CD4-positive, alpha-beta T cell treated with Interleukin-4 for 4 hours (primary cell): ENCODE data around the gene UTP11.

ENCODE experiments used
- DNase-seq: peaks from one replicate; pipeline ENCODE4 v3.0.0-alpha.2; 2020

The UTP11 gene

DNA sequence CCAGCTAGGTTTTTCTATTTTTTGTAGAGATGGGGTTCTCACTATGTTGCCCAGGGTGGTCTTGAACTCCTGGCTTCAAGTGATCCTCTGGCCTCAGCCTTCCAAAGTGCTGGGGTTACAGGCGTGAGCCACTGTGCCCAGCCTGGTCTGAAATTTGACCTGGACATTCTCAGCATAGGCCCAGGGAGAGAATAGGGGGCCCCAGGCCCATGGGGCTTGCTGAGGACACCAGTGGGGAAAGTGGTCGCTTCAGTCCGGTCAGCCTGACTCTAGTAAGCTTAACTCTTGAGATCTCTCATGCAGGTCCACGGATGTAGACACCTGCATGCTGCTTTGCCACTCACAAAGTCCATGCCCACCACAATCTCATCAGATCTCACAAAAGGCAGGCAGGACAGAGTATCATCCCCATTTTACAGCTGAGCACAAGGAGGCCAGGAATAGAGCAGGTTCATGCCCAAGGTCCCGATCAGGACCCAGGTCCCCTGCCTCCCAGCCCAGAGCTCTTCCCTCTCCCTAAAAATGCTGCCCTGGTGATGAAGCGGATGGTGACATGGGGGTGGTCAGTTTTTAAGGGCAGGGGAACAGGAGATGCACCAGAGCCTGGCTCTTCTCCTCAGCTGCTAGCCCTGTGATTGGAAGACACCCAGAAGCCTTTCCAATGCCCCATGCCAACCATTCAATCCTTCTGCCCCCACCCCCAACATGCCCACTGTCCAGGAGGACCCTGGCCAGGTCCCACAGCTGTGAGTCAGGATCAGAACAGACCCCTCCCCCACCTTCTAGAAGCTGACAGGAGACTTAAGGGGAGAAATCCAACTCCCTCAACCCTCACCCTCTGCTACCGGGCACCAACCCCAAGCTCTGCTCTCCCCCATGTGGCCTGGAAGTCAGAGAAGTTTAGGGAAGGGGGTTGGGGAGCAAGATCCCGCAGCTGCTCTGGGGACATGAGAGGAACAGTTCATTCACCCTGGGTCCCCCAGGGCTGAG lies 9.0 kb upstream of the UTP11 start:
- no peak for DNase-seq

DNA sequence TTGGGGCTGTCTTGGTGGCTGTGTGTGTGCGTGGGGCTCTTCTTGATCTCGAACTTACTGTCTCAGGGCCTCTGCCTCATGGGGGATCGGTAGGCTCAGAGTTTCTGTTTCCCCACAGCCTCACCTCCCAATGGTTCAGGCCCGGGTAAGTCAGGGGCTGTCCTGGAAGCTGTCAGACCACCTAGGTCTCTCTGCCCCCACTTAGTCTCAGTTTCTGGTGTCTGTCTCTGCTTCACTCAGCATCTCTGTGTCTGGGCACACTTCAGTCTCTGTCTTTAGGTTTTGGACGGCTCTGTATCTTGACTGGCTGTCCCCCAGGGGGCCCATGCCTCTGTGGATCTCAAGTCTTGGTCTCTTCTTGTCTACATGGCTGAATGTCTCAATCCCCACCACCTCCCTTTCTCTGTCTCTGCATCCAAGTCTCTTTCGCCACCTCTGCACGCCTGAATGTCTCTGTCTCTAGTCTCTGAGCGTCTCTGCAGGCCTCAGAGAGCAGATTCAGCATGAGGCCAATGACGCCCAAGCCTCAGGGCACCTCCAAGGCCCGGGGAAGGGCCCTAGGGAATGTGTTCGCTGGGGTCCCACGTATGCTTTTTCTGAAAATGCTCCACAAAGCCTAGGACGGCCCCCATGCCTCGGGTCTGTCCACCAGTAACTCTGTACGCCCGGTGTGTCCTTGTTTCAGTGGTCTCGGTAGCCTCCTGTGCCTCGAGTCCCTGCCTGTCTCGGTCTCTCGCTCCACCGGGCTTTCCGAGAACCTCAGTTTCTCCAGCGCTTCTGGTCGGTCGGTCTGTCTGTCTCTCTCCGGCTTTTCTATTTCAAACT lies 8.0 kb upstream of the UTP11 start:
- DNase-seq, result no peak

DNA sequence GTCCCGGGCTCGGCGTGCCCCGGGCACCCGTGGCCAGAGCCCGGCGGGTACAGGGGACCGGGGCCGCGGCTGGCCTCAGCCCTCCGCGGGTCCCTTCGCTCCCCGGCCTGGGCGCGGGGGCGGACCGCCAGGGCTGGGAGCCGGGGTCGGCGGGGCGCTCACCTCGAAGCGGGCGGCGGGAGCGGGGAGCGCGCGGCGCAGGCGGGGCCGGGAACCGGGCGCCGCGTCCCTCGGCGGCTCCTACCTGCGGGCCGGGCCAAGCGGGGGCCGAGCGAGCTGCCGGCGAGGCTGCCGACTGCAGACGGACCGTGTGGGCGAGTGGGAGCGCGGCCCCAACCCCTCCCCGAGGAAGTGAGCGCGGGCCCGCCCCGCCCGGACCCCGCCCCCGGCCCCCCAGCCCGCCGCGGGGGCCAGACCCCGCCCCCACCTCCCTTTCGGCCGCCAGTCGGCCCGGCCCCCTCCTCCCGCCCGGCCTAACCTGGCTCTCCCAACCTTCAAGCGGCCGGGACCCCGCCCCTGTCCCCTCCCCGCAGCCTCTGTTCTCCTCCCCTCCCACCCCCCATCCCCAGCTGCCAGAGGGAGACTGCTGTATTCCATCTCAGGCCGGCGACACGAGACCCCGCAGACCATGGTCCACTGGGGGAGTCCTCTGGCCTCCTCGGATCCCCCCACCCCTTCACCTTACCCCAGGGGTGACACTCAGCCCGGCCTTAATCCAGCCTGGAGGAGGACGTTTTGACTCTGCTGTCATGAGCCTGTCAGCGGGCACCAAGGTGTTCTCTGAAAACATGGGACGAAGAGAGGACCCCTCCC lies 7.1 kb upstream of the UTP11 start, which contains the start of gene FHL3:
Gene FHL3 (minus strand): TSS at position 320 of the 813 bp plus-strand sequence. CDS start 6,102 bp downstream, outside the sequence.
- DNase-seq, result peak; percentile 34

- DNase-seq, result no peak
Observed at GRCh38 chr1:38006008-38006828, 6.3 kb upstream of the UTP11 start.

GRCh38 chr1:38009088-38009840 lies 3.3 kb upstream of the UTP11 start:
- peak; percentile 76 for DNase-seq

- DNase-seq, result no peak
Observed at GRCh38 chr1:38009841-38010180, 2.7 kb upstream of the UTP11 start.

DNA sequence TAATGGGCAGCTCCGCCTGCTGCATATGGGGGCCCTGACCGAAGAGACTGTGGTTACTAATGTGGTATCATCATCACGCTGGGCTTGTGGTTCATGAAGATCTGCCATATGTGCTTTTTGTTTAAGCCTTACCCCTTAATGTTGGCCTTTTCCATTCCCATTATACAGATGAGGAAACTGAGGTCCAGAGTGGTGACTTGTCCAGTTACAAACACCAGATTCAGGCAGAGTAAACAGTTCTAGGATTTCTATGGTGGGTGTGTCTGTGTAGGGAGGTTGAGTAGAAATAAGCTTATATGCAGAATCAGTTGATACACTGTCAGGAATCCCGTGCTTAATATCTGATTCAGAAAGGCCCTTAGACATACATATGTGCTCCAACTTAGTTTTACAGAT lies 691 bp downstream of the UTP11 start:
- DNase-seq, result no peak

- DNase-seq, result no peak
Observed at GRCh38 chr1:38014171-38014570, 1.6 kb downstream of the UTP11 start.

DNA sequence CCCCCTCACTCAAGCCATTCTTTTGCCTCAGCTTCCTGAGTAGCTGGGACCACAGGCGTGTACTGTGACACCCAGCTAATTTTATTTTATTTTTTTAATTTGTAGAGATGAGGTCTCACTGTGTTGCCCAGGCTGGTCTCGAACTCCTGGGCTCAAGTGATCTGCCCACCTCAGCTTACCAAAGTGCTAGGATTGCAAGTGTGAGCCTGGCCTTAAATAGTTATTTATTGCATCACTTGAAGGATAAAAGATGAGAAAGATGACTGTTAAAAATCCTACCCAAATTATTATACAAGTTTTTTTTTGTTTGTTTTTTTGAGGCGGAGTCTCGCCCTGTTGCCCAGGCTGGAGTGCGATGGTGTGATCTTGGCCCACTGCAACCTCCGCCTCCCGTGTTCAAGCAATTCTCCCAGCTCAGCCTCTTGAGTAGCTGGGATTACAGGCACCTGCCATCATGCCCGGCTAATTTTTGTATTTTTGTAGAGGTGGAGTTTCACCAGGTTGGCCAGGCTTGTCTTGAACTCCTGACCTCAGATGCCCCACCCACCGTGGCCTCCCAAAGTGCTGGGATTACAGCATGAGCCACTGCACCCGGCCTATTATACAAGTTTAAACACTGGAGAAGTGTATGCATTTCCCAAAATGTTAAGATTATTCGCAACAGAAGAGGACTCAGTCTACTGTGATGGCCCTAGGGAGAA lies 2.3 kb downstream of the UTP11 start:
- no peak for DNase-seq

DNA sequence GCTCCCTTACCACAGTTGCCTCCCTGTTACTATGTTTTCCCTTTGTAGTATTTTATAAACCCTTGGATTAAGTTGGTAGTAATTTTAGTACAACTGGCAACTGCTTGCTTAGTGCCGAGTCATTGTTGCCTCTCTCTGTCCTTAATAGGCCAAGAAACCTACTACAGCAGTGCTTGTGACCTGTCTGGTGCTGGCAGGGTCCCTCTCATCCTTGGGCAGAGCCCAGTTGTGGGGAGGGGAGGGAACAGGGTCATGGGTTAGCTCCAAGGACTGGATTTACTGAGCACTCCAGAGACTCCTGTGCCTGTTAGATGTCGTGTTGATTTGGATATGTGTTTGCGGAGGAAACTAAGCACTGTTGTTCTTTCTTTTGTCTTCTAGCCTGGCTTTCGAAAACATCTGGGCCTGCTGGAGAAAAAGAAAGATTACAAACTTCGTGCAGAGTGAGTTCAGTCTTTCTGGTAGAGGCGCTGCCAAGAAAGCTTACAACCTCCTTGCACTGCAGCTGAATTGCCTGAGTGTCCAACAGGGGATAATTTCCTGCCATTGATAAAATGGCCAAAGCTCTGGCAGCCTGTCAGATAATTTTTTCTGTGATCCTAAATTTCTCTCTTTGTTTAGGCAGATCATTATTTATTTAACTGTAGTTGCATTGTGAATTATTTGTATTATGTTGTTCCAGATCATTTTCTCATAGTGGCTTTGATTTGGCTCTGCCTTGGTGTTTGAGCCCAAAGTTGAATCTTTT lies 3.6 kb downstream of the UTP11 start:
- DNase-seq, result no peak

DNA sequence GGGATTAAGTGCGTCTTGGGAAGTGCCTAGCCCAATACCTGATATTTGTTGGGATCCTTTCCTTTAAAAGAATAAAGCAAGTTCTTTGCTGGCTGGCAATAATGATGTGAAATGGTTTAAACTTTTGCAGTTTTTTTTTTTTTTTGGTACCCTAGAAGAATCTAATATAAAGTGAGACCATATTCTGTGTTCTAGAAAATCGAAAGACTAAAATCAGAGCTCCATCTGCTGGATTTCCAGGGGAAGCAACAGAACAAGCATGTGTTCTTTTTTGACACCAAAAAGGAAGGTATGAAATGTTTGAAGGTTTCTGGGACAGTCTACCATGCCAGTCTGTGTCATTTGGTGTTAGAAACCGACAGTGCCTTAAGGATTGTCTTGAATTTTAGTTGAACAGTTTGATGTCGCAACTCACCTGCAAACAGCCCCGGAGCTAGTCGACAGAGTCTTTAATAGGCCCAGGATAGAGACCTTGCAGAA lies 6.4 kb downstream of the UTP11 start:
- DNase-seq, result peak; percentile 55

DNA sequence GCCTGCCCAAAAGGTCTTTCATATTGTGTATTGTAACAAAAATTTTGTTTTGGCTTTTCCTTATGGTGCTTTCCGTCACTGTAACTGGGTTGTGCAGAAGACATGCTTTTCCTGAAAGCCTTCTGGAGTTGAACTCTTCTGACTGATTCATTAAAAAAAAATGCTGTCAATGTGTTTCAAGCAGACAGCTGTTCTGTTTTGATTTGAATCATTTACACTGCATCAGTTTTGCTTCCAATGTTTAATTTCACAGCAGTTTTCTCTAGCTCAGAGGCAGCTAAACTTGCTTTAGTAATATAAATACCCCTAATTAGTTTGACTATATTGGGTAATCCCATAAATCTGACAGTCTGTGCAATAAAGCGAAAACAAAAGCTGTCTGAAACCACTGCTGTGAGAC lies 7.9 kb downstream of the UTP11 start:
- no peak for DNase-seq

- DNase-seq, result no peak
Observed at GRCh38 chr1:38021969-38022368, 9.4 kb downstream of the UTP11 start.

- no peak for DNase-seq
Observed at GRCh38 chr1:38022810-38023209, 10.3 kb downstream of the UTP11 start.

- no peak for DNase-seq
Observed at GRCh38 chr1:38025233-38025632, 12.7 kb downstream of the UTP11 start.

- DNase-seq, result no peak
Observed at GRCh38 chr1:38025664-38026063, 13.1 kb downstream of the UTP11 start.

- peak; percentile 28 for DNase-seq
Observed at GRCh38 chr1:38026592-38027200, 14.2 kb downstream of the UTP11 start.

DNA sequence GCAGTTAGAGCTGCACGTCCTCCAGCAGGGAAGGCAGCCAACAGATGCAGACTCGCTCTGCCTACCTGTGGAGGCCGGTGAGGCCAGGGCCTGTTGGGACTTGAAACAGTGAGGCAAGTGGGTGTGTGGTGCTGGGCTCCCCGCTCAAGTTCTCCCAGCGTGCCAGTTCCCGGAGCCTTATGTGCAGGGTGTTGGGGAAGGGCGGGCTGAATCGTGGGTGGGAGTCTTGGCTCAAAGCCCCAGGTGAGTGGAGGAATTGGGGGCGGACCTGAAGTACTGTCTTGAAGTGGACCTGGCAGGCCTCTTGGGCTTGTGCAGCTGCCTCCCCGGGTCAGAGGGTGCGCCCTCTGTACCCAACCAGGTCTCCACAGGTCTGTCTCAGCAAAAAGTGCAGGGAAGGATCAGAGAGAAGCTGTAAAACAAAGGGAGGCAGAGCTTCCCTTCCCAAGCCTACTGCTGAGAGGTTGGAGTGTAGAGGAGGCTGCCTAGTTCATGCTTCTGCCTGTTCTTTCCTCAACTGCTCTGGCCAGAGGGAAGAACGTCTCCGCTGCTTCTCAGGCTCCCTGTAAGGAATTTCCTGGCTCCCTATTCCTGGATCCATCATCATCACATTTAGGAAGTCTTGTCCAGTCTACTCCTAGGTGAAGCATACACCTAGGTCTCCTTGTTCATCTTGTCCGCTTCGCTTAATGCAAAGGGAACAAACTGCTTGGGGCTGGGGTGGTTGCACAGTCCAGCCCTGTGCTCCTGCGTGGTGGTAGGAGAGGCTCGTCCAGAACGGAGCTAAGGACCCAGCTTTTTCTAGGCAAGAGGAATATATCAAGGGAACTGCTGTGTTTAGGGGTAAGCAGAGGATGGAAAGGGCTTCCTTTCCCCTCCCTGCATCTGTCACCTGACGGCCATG lies 14.9 kb downstream of the UTP11 start:
- no peak for DNase-seq
